ENCODE results near the gene PCNX3.

The PCNX3 gene

GRCh38 chr11:65579291-65579690, 36.3 kb upstream of the PCNX3 start:
- no peak for DNase-seq (ENCODE audit: insufficient read length, low spot score)
- no peak for TF ChIP-seq POLR2AphosphoS5 (IDR thresholded peaks at IDR 0.05; ENCODE audit: low read depth, low read length)
- TF ChIP-seq POLR2A (IDR thresholded peaks at IDR 0.05; ENCODE audit: low read depth, low read length), result no peak
- TF ChIP-seq SPI1 (IDR thresholded peaks at IDR 0.05; ENCODE audit: low read depth, low read length), result no peak
- TF ChIP-seq PAX5 (IDR thresholded peaks at IDR 0.05; ENCODE audit: insufficient read depth, low read length, severe bottlenecking), result no peak
- TF ChIP-seq POU2F2 (IDR thresholded peaks at IDR 0.05; ENCODE audit: low read depth, low read length), result no peak
- no peak for TF ChIP-seq TAF1 (IDR thresholded peaks at IDR 0.05; ENCODE audit: low read depth, low read length)
- FAIRE-seq, result no peak

GRCh38 chr11:65580031-65580692, 35.4 kb upstream of the PCNX3 start:
- FAIRE-seq (no peak), DNase-seq (ENCODE audit: insufficient read length, low spot score) (no peak)
- TF ChIP-seq POLR2AphosphoS5 (IDR thresholded peaks at IDR 0.05; ENCODE audit: low read depth, low read length) (no peak), POLR2A (IDR thresholded peaks at IDR 0.05; ENCODE audit: low read depth, low read length) (no peak), PAX5 (IDR thresholded peaks at IDR 0.05; ENCODE audit: insufficient read depth, low read length, severe bottlenecking) (no peak)

GRCh38 chr11:65580756-65581155, 34.8 kb upstream of the PCNX3 start:
- DNase-seq (ENCODE audit: insufficient read length, low spot score), result no peak
- FAIRE-seq, result no peak
- TF ChIP-seq TAF1 (IDR thresholded peaks at IDR 0.05; ENCODE audit: low read depth, low read length) (no peak), POU2F2 (IDR thresholded peaks at IDR 0.05; ENCODE audit: low read depth, low read length) (no peak), POLR2AphosphoS5 (IDR thresholded peaks at IDR 0.05; ENCODE audit: low read depth, low read length) (no peak), PAX5 (IDR thresholded peaks at IDR 0.05; ENCODE audit: insufficient read depth, low read length, severe bottlenecking) (no peak), POLR2A (IDR thresholded peaks at IDR 0.05; ENCODE audit: low read depth, low read length) (no peak), SPI1 (IDR thresholded peaks at IDR 0.05; ENCODE audit: low read depth, low read length) (no peak)

GRCh38 chr11:65581928-65582327, 33.6 kb upstream of the PCNX3 start:
- FAIRE-seq, result no peak
- TF ChIP-seq POU2F2 (IDR thresholded peaks at IDR 0.05; ENCODE audit: low read depth, low read length) (no peak), POLR2A (IDR thresholded peaks at IDR 0.05; ENCODE audit: low read depth, low read length) (no peak), SPI1 (IDR thresholded peaks at IDR 0.05; ENCODE audit: low read depth, low read length) (no peak), PAX5 (IDR thresholded peaks at IDR 0.05; ENCODE audit: insufficient read depth, low read length, severe bottlenecking) (no peak), TAF1 (IDR thresholded peaks at IDR 0.05; ENCODE audit: low read depth, low read length) (no peak)
- DNase-seq (ENCODE audit: insufficient read length, low spot score), result no peak

GRCh38 chr11:65583589-65583988, 32.0 kb upstream of the PCNX3 start:
- no peak for FAIRE-seq
- TF ChIP-seq POLR2A (IDR thresholded peaks at IDR 0.05; ENCODE audit: low read depth, low read length), result no peak
- TF ChIP-seq SPI1 (IDR thresholded peaks at IDR 0.05; ENCODE audit: low read depth, low read length), result no peak
- TF ChIP-seq TAF1 (IDR thresholded peaks at IDR 0.05; ENCODE audit: low read depth, low read length), result no peak
- TF ChIP-seq PAX5 (IDR thresholded peaks at IDR 0.05; ENCODE audit: insufficient read depth, low read length, severe bottlenecking), result no peak
- no peak for TF ChIP-seq POU2F2 (IDR thresholded peaks at IDR 0.05; ENCODE audit: low read depth, low read length)
- no peak for TF ChIP-seq POLR2AphosphoS5 (IDR thresholded peaks at IDR 0.05; ENCODE audit: low read depth, low read length)

GRCh38 chr11:65584106-65584505, 31.5 kb upstream of the PCNX3 start:
- DNase-seq (ENCODE audit: insufficient read length, low spot score) (no peak), FAIRE-seq (no peak)
- TF ChIP-seq POLR2A (IDR thresholded peaks at IDR 0.05; ENCODE audit: low read depth, low read length) (no peak), PAX5 (IDR thresholded peaks at IDR 0.05; ENCODE audit: insufficient read depth, low read length, severe bottlenecking) (no peak), TAF1 (IDR thresholded peaks at IDR 0.05; ENCODE audit: low read depth, low read length) (no peak)

More at GRCh38 chr11:65583589-65583988, 32.0 kb upstream of the PCNX3 start:
- no peak for DNase-seq (ENCODE audit: insufficient read length, low spot score)

GRCh38 chr11:65584723-65585171, 30.8 kb upstream of the PCNX3 start:
- TF ChIP-seq SPI1 (IDR thresholded peaks at IDR 0.05; ENCODE audit: low read depth, low read length), result no peak
- TF ChIP-seq POLR2AphosphoS5 (IDR thresholded peaks at IDR 0.05; ENCODE audit: low read depth, low read length), result no peak
- DNase-seq (ENCODE audit: insufficient read length, low spot score), result no peak
- no peak for FAIRE-seq

GRCh38 chr11:65585396-65586246, 30.0 kb upstream of the PCNX3 start:
- FAIRE-seq (peak; percentile 16), DNase-seq (ENCODE audit: insufficient read length, low spot score) (no peak)
- no peak for TF ChIP-seq TAF1 (IDR thresholded peaks at IDR 0.05; ENCODE audit: low read depth, low read length)
- TF ChIP-seq POU2F2 (IDR thresholded peaks at IDR 0.05; ENCODE audit: low read depth, low read length), result no peak
- TF ChIP-seq POLR2A (IDR thresholded peaks at IDR 0.05; ENCODE audit: low read depth, low read length), result no peak
- no peak for TF ChIP-seq POLR2AphosphoS5 (IDR thresholded peaks at IDR 0.05; ENCODE audit: low read depth, low read length)
- no peak for TF ChIP-seq PAX5 (IDR thresholded peaks at IDR 0.05; ENCODE audit: insufficient read depth, low read length, severe bottlenecking)
- TF ChIP-seq SPI1 (IDR thresholded peaks at IDR 0.05; ENCODE audit: low read depth, low read length), result no peak

GRCh38 chr11:65586247-65586630, 29.3 kb upstream of the PCNX3 start:
- no peak for TF ChIP-seq SPI1 (IDR thresholded peaks at IDR 0.05; ENCODE audit: low read depth, low read length)
- DNase-seq (ENCODE audit: insufficient read length, low spot score) (no peak), FAIRE-seq (no peak)

- FAIRE-seq (peak; percentile 38), DNase-seq (ENCODE audit: insufficient read length, low spot score) (no peak)
- no peak for TF ChIP-seq POLR2A (IDR thresholded peaks at IDR 0.05; ENCODE audit: low read depth, low read length)
- TF ChIP-seq POU2F2 (IDR thresholded peaks at IDR 0.05; ENCODE audit: low read depth, low read length), result no peak
- no peak for TF ChIP-seq POLR2AphosphoS5 (IDR thresholded peaks at IDR 0.05; ENCODE audit: low read depth, low read length)
- no peak for TF ChIP-seq TAF1 (IDR thresholded peaks at IDR 0.05; ENCODE audit: low read depth, low read length)
- TF ChIP-seq SPI1 (IDR thresholded peaks at IDR 0.05; ENCODE audit: low read depth, low read length), result no peak
- no peak for TF ChIP-seq PAX5 (IDR thresholded peaks at IDR 0.05; ENCODE audit: insufficient read depth, low read length, severe bottlenecking)
These were observed 28.9 kb upstream of the PCNX3 start for GRCh38 chr11:65586676-65587075.
